ENCODE results near the gene HMGXB4. TPM values are rescaled to one million over a fixed set of nuclear protein-coding genes. Genes with fewer than 3 reads are reported as not detected.
A peak's percentile ranks its signal among the peaks of the same experiment; 100 is the strongest.

The HMGXB4 gene
- total RNA-seq, 4 donors from 2014 or later, result 14.0 to 43.4 (median 26.2) TPM

GRCh38 chr22:35344956-35345690, 87.8 kb downstream of the HMGXB4 start:
- in situ Hi-C loops (cut with MboI; ENCODE audit: low pct_ligation_motif_present in 1 of 4, low pct_unique_long_range_greater_than_20kb in 1 of 4, low sequenced_read_pairs in 3 of 4), result loop anchor here in 1 of 4 donors (10.0 kb wide), 1 partner anchor 240 kb away; no protein-coding TSS in a partner anchor
- peaks cover 0 to 5% (median 0%) of the 10 kb centered on the region in 4 donors for H3K36me3 ChIP-seq
- WGBS, 2 donors (ENCODE audit: low coverage in 1 of 2), result 85% methylated on average over 14 of the region's 14 CpGs; no CpG with 5 or more reads in 1 of the 2 donors

More at GRCh38 chr22:35344956-35345690, 87.8 kb downstream of the HMGXB4 start:
- TF ChIP-seq POLR2AphosphoS5 (IDR thresholded peaks at IDR 0.05) (no peak), CTCF (IDR thresholded peaks at IDR 0.05) (no peak), EP300 (IDR thresholded peaks at IDR 0.05; ENCODE audit: low read depth) (no peak), POLR2A (IDR thresholded peaks at IDR 0.05) (no peak)
- no peak overlapping the region for H3K4me3 ChIP-seq
- H3K27me3 ChIP-seq, result no peaks in the 10 kb centered on the region
- peaks cover 0 to 7% (median 4%) of the 10 kb centered on the region in 4 donors for H3K4me1 ChIP-seq
- no peak overlapping the region for H3K27ac ChIP-seq
- no peaks in the 10 kb centered on the region for H3K9me3 ChIP-seq
- peak; percentile 65 for DNase-seq
- intact Hi-C loops (cut with DNase I; ENCODE audit: low total_unique reads), result loop anchor here (10.0 kb wide), 1 partner anchor 240 kb away; no protein-coding TSS in a partner anchor

Small RNA genes lying within 50 kb of the gene (small RNA-seq; reads per million reads assigned to genes)
- 0.55 to 1.7 (median 1.1) reads per million in 4 donors for gene MIR3909
- 0 reads per million in 4 donors for gene MIR6069
- gene RNU7-167P, result 0 reads per million in 4 donors

Other genes with a start within 250 kb of the HMGXB4 start
- 100 to 1,000 TPM in 2 of 4 donors, 10 to 100 TPM in 2; 32.6 to 159 (median 84.4) TPM for gene ISX, start 191.3 kb upstream of the HMGXB4 start, total RNA-seq
- 100 to 1,000 TPM in 2 of 4 donors, 10 to 100 TPM in 2; 56.3 to 183 (median 104) TPM for gene TOM1, start 42.4 kb downstream of the HMGXB4 start, total RNA-seq
- gene HMOX1, start 123.6 kb downstream of the HMGXB4 start, total RNA-seq, result 100 to 1,000 TPM in 1 of 4 donors, 10 to 100 TPM in 2, under 1 TPM in 1; 1.00 to 172 (median 42.7) TPM
- 10 to 100 TPM; 11.6 to 26.6 (median 13.3) TPM for gene MCM5, start 142.6 kb downstream of the HMGXB4 start, total RNA-seq